Urothelium cell line (cell line): ENCODE measurements around the gene EGLN2.
"Not testable (repeated sequence)": the region's sequence is repeated elsewhere in the genome, so short reads cannot be mapped to it uniquely, and the experiment has no call there.

ENCODE experiments used
- DNase-seq: peaks from one replicate; pipeline ENCODE4 v3.0.0; 2011; ENCODE audit warnings: low spot score, mixed read lengths
- FAIRE-seq: peaks from 2 replicates; lab custom pipeline; 2011; peaks lifted over from hg19 to GRCh38; lab: Jason Lieb, UNC

EGLN2 gene

DNA sequence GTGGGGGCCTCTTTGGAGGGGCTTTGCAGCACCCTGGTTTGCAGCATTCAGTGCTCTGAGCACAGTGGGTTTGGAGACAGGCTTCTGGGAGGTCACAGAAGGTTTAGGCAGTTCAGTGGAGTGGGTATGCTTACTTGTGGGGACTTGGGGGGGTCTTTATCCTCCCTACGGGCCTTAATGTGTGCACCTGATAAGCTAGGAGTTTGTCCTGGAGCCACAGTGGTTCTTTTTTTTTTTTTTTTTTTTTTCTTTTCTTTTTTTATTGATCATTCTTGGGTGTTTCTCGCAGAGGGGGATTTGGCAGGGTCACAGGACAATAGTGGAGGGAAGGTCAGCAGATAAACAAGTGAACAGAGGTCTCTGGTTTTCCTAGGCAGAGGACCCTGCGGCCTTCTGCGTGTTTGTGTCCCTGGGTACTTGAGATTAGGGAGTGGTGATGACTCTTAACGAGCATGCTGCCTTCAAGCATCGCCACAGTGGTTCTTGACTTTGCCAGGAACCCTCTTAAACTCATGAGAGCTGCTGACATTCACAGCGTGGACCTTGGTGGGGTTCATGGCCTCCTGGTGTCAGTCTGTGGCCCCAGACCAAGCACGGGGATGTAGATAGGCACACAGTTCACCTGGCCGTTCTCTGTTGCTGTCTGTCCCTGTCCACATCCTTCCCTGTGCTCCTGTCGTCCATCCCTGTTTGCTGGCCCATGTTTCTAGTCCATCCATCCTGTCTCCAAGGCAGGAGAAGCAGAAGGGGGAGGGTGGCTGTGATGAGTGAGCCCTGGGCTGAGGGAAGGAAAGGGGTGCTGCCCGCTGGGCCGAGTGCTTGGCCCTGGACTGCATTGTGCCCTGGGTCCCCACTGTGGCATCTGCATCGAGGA is 2.7 kb downstream of the EGLN2 start:
- FAIRE-seq, result no peak
- DNase-seq, result no peak

DNA sequence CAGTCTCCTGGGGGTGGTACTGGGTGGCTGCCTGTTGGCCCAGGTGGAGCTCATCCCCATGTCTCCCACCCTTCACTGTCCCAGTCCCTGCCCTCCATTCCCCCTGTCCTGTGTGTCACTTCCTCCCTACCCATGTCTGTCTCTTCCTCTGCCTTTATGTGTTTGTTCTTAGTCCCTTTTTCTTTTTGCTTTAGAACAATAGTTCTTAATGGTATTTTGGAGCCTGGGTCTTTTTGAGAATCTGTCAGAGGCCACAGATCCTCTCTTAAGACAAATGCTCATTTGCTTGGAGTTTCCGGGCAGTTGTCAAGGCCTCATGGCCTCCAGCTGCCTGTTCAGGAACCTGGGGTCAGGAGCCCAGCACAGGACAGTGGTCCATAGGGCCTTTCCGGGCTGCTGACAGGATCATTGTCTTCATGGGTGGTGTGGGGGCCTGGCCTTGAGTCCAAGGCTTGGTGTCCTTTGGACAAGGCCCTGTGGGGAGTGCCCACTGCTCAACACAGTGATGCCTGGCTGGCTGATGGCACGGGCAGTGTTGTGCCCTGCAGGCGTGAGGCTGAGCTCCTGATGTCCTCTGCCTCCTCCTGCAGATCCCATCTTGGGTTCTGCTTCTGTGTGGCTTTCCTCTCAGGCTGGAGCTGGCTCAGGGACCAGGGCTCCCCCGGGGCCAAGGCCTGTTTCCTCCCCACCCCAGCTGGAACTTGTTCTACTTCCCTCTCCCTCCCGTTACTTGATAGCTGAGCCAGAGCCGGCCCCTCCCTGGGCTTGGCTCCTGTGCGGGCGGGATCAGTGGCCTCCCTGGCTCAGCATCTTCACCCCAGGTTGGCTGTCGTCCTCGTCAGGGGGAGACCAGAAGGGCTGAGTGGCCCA is 3.5 kb downstream of the EGLN2 start:
- DNase-seq, result no peak
- FAIRE-seq, result no peak

DNA sequence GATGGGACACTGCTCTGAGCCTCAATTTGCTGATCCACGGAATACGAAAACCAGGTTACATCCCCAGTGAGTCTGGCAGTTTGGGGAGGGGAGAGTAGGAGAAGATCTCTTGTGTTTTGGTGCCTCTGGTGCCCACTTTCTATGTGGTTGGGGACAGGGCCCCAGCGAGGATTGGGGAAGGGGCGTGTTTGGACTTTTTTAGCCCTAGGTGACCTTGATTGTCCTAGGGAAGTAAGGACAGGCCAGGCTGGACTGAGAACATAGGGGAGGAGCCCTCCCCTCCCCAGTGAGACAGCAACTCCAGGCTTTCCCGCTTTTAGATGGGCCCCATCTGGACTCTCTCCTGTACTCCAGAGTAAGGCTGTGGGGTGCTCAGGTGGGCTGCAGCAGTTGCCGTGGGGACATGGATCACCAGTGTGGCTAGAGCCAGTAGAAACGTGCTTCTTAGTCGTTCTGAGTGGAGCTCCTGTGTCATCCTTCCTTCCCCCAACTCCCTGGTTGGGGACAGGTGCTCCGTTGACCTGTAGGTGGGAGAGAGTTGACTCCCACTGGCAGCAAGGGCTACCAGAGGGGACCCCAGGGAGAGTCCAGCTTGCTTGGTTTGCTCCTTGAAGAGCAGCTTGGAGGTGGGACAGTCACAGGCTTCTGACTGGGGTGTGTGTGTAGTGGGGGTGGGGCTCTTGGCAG is 4.3 kb downstream of the EGLN2 start:
- no peak for DNase-seq
- no peak for FAIRE-seq

GRCh38 chr19:40803857-40804782 is 5.1 kb downstream of the EGLN2 start:
- DNase-seq (no peak), FAIRE-seq (no peak)

DNA sequence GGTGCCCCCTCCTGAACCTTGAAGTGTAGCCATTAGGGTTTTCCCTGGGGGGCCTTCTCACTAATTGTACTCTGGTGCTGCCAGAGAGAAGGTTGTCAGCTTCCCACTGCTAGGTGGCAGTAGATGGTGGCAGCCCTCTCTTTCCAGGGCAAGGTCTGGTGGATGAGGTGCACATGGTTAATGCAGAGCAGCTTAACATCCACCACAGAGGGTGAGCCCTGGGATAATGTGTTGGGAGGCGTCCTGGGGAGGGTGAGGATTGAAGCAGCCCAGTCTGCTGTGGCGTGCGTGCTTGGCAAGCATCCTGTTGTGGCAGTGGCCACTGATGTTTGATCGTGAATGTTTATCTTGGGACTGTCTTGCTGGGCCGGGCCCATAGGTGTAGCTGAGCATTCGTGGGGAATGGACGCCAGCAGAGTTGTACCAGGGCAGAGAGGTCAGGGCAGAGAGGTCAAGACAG is 5.8 kb downstream of the EGLN2 start:
- FAIRE-seq (peak; percentile 40), DNase-seq (no peak)

GRCh38 chr19:40805258-40805868 is 6.4 kb downstream of the EGLN2 start:
- FAIRE-seq (no peak), DNase-seq (no peak)

GRCh38 chr19:40806423-40807146 is 7.6 kb downstream of the EGLN2 start:
- no peak for FAIRE-seq

GRCh38 chr19:40807147-40808020 is 8.4 kb downstream of the EGLN2 start:
- FAIRE-seq (no peak), DNase-seq (no peak)

More at GRCh38 chr19:40806423-40807146, 7.6 kb downstream of the EGLN2 start:
- DNase-seq, result peak; percentile 71

GRCh38 chr19:40808021-40808325 is 9.0 kb downstream of the EGLN2 start:
- FAIRE-seq, result no peak
- no peak for DNase-seq

- DNase-seq, result no peak
- FAIRE-seq, result no peak
Observed at GRCh38 chr19:40808497-40808896, 9.5 kb downstream of the EGLN2 start.

DNA sequence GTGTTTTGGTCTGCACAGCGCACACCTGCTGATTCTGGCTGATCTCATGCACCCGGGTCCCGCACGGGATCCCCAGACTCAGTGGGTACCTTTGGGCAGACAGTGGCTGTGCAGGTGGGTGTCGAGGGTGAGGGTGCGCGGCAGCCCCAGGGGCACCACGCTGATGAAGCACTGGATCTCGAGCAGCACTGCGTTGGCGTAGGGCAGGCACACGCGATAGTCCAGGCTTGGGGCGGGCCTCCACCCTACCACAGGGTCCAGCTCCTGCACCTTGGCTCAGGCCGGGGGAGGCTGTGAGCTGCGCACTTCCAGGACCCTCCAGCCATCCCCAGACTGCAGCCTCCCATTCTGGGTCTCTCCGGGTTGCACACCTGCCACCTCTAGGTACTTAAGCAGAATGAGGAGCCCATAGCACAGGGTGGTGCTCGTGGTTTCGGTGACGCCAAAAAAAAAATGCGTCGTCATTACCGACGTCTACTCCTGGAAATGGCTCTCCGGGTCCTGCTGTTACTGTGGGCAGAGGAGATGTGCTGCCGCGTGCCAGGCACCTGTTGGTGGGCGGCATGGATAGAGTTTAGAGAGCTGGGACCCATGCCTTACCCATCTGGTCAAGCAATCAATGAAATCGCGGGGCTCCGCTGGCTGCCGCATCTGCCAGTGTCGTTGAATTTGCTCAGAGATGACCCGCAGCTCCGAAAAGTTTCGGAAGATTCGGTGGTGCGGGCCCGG is 10.5 kb downstream of the EGLN2 start:
- FAIRE-seq, result no peak
- DNase-seq, result no peak

- no peak for FAIRE-seq
- DNase-seq, result no peak
Observed at GRCh38 chr19:40810160-40810559, 11.2 kb downstream of the EGLN2 start.

DNA sequence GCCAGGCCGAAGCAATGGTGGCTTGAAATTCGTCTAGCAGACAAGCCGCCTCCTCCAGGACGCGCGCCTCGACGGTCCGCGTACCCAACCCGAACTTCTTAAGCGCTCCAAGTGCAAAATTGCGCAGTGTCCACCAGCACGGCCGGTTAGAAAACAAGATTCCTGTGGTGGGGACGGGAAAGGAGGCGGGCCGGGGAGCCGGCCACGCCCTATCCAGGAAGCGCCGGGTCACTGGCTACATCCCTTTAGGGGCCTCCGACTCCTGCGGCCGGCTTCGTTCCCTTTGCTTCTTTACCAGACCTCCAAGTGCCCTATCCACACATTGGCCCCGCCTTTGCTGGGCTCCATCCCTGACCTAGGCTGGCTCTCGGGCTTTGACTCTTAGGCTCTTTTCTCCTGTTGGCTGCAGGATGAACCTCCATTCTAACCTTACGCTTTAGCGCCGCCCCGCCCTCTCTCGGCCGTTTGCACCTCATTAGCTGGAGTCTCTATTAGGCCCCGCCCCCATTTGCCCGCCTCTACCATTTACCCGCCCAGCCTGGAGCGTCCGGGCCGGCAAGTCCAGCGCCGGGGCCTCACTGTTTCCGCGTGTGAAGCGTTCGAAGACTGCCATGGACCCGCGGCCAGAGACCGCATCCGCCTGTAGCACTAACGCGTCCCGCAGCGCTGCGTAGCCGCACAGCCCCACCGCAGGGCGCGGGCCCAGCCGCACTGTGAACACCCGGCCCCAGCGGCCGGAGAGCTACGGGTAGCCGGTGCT is 11.8 kb downstream of the EGLN2 start:
- not testable (repeated sequence) for DNase-seq, FAIRE-seq

DNA sequence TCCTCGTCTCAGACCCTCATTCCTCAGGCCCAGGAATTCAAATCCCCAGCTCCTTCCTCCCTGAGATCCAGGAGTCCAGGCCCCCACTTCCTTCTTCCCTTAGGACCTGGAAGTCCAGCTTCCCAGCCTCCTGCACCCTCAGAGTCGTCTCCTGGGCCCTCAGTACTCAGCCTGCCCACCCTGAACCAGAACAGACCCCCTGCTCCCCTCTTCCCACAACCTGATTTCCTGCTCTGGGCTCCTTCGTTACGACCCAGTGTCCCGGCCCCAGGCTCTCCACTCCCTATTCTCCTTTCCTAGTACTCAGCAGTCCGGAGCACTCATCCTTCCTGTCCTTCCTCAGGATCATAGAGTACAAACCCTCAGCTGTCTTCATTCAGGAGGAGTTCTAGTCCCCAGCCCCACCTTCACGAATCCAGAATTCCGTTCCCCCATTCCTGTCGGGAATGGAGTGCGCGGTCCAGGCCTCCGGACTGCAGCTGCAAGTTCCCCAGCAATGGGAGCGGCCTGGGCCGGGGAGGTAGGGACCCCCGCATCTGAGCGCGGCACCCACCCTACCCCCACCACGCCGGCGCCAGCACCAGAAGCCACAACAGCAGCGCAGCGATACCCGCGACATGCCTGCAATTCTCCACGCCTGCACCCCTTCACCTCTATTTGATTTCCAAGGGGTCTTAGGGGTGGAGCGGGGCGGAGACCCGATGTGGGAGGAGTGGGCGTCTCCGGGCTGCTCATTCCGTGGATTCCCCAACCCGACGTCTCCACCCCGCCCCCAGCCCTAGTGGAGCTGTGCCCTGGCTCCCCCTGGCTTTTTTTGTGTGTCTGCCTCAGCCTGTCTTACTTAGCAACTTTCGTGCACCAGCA is 12.7 kb downstream of the EGLN2 start:
- no peak for FAIRE-seq

DNA sequence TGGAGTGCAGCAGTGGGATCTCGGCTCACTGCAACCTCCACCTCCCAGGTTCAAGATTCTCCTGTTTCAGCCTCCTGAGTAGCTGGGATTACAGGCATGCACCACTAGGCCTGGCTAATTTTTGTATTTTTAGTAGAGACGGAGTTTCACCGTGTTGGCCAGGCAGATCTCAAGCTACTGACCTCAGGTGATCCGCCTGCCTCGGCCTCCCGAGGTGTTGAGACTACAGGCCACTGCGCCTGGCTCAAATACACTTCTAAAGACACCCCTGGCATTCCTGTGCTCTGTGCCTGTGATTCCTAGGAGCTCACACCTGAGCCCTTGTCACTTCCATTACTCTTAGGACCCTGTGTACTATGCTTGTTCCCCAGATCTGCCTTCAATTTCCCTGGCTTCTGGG is 13.6 kb downstream of the EGLN2 start:
- not testable (repeated sequence) for DNase-seq, FAIRE-seq

More for the DNA sequence above, 12.7 kb downstream of the EGLN2 start:
- DNase-seq, result no peak

DNA sequence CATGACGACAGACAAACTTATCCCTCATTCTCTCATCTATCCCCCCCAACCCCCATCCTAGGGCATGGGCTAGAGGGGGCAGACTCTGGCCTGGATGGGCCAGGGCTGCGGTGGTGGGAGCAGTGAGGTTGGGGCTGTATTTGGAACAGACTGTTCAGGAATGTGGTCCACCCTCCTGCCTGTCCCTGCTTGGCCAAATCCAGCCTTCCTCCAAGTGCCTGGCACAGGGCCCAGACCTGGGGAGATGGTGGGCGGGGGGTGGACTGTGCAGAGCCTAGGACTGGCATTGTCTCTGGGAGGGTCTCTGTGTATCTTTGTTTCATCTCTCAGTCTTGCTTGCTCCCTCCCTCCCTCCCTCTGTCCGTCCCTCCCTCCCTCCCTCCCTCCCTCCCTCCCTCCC is 14.2 kb downstream of the EGLN2 start:
- DNase-seq, result no peak
- FAIRE-seq, result peak; percentile 20
